Measurements from ENCODE around the gene AVPR2.

DNA sequence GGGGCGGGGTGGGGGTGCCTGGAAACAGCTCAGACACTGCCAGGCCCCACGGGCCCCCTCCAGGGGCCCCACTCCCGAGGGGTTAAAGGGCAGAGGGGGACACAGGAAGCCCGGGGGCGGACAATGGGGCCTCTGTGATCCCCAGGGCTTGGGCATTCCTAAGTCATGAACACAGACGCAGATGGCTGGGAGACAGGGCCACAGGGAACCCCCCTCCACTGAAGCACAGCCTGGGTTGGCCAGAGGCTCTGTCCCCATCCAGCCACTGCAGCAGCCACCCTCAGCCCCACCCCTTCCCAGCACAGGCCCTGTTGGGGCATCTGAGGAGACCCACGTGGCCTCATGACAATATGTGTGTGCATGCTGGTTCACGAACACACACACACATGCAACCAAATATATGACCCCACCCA, 22.4 kb upstream of the AVPR2 start:
- TF ChIP-seq, protein P1, sequence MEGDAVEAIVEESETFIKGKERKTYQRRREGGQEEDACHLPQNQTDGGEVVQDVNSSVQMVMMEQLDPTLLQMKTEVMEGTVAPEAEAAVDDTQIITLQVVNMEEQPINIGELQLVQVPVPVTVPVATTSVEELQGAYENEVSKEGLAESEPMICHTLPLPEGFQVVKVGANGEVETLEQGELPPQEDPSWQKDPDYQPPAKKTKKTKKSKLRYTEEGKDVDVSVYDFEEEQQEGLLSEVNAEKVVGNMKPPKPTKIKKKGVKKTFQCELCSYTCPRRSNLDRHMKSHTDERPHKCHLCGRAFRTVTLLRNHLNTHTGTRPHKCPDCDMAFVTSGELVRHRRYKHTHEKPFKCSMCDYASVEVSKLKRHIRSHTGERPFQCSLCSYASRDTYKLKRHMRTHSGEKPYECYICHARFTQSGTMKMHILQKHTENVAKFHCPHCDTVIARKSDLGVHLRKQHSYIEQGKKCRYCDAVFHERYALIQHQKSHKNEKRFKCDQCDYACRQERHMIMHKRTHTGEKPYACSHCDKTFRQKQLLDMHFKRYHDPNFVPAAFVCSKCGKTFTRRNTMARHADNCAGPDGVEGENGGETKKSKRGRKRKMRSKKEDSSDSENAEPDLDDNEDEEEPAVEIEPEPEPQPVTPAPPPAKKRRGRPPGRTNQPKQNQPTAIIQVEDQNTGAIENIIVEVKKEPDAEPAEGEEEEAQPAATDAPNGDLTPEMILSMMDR (conservative IDR thresholded peaks at IDR 0.05; ENCODE audit: low read depth, low read length): no peak
- TF ChIP-seq EZH2 (IDR thresholded peaks at IDR 0.05; ENCODE audit: low read length, unreplicated experiment): no peak
